Measurements from ENCODE around the gene RBCK1.

DNA sequence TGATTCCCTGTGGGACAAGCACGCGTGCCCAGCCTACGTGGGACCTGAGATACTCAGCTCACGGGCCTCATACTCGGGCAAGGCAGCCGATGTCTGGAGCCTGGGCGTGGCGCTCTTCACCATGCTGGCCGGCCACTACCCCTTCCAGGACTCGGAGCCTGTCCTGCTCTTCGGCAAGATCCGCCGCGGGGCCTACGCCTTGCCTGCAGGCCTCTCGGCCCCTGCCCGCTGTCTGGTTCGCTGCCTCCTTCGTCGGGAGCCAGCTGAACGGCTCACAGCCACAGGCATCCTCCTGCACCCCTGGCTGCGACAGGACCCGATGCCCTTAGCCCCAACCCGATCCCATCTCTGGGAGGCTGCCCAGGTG is 11.9 kb upstream of the RBCK1 start:
- TF ChIP-seq, protein P1, sequence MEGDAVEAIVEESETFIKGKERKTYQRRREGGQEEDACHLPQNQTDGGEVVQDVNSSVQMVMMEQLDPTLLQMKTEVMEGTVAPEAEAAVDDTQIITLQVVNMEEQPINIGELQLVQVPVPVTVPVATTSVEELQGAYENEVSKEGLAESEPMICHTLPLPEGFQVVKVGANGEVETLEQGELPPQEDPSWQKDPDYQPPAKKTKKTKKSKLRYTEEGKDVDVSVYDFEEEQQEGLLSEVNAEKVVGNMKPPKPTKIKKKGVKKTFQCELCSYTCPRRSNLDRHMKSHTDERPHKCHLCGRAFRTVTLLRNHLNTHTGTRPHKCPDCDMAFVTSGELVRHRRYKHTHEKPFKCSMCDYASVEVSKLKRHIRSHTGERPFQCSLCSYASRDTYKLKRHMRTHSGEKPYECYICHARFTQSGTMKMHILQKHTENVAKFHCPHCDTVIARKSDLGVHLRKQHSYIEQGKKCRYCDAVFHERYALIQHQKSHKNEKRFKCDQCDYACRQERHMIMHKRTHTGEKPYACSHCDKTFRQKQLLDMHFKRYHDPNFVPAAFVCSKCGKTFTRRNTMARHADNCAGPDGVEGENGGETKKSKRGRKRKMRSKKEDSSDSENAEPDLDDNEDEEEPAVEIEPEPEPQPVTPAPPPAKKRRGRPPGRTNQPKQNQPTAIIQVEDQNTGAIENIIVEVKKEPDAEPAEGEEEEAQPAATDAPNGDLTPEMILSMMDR (conservative IDR thresholded peaks at IDR 0.05; ENCODE audit: low read length) = no peak
- TF ChIP-seq EZH2phosphoT487 (IDR thresholded peaks at IDR 0.05; ENCODE audit: borderline replicate concordance) = no peak
